Small intestine (tissue), 7 donors: ENCODE measurements around the gene SPOP. TPM values are rescaled to one million over a fixed set of nuclear protein-coding genes. Genes with fewer than 3 reads are reported as not detected.
A peak's percentile ranks its signal among the peaks of the same experiment; 100 is the strongest.

Experiments
- DNase-seq, 2 donors: peaks; one replicate each; pipeline versions ENCODE4 v3.0.0 to v3.0.0-alpha.2; 2013
- FAIRE-seq: peaks from 2 replicates; lab custom pipeline; 2012; peaks lifted over from hg19 to GRCh38; lab: Jason Lieb, UNC
- H3K27ac ChIP-seq, 3 donors: one replicate each; pipeline ENCODE4 v1.5.1; 2013; ENCODE audit warnings: low read length in 2 of 3, mild to moderate bottlenecking in 2 of 3, control low read depth in 1 of 3, inconsistent platforms in 1 of 3, low read depth in 1 of 3, moderate library complexity in 1 of 3
- H3K27me3 ChIP-seq, 3 donors: one replicate each; pipeline ENCODE4 v1.6.1; 2013; ENCODE audit warnings: low read length in 3 of 3, inconsistent platforms in 1 of 3; ENCODE audit not compliant: control insufficient read depth in 3 of 3, insufficient read depth in 3 of 3
- H3K36me3 ChIP-seq, 3 donors: one replicate each; pipeline ENCODE4 v1.6.1; 2013; ENCODE audit warnings: low read length in 3 of 3, inconsistent platforms in 1 of 3, low read depth in 1 of 3, mild to moderate bottlenecking in 1 of 3, moderate library complexity in 1 of 3; ENCODE audit not compliant: control insufficient read depth in 3 of 3, insufficient read depth in 2 of 3
- H3K4me1 ChIP-seq, 3 donors: one replicate each; pipeline ENCODE4 v1.6.1; 2013; ENCODE audit warnings: low read length in 2 of 3, inconsistent platforms in 1 of 3, low read depth in 1 of 3, mild to moderate bottlenecking in 1 of 3, moderate library complexity in 1 of 3; ENCODE audit not compliant: control insufficient read depth in 3 of 3, insufficient read depth in 2 of 3
- H3K4me3 ChIP-seq, 3 donors: one replicate each; pipeline ENCODE4 v1.5.1; 2013; ENCODE audit warnings: low read length in 3 of 3, control low read depth in 1 of 3, inconsistent platforms in 1 of 3, low read depth in 1 of 3, mild to moderate bottlenecking in 1 of 3, moderate library complexity in 1 of 3
- H3K9me3 ChIP-seq, 2 donors: one replicate each; pipeline ENCODE4 v1.6.1; 2013; ENCODE audit warnings: low read depth in 1 of 2, low read length in 1 of 2; ENCODE audit not compliant: control insufficient read depth in 2 of 2, insufficient read depth in 1 of 2
- WGBS, 3 donors: extraction: QIAGEN DNeasy Blood & Tissue Kit; methylation state at CpG; one replicate each; pipeline ENCODE4 v1.1.7; 2013; 5-methylcytosine and 5-hydroxymethylcytosine counted together
- polyA plus RNA-seq, 4 donors: library from polyadenylated mRNA; stranded (reverse) in 3 of 4; unstranded in 1 of 4; fragments of 200-250 nt in 3 of 4; fragments of 120-200 nt in 1 of 4; gene quantifications; one replicate each; pipeline versions ENCODE4 v1.2.1 to v1.2.3, GENCODE V29; 2013
- donor health status: healthy with polysubstance abuse.
- donor health status: control.
- donor health status: control.
- donor health status: Bipolar disorder and iron deficiency.
- donor health status: healthy.

SPOP gene
- polyA plus RNA-seq, 4 donors: 35.7 to 51.2 (median 39.0) TPM

GRCh38 chr17:49567871-49568694, 109.8 kb downstream of the SPOP start:
- Histone ChIP-seq H3K4me3 (peak overlapping the region in 2 of 3 donors; percentile 26 to 30), H3K27me3 (peaks cover 0 to 44% (median 2%) of the 10 kb centered on the region in 3 donors), H3K4me1 (peaks cover 0 to 16% (median 0%) of the 10 kb centered on the region in 3 donors), H3K9me3 (no peaks in the 10 kb centered on the region), H3K36me3 (no peaks in the 10 kb centered on the region), H3K27ac (no peak overlapping the region)
- no peak for FAIRE-seq
- 6 to 13% (median 9%) methylated on average over 42 of the region's 42 CpGs for WGBS, 3 donors
- peak; percentile 79 to 88 for DNase-seq

GRCh38 chr17:49567104-49567521, 110.8 kb downstream of the SPOP start:
- DNase-seq (no peak), FAIRE-seq (no peak)
- Histone ChIP-seq H3K36me3 (no peaks in the 10 kb centered on the region), H3K4me1 (peaks cover 0 to 16% (median 0%) of the 10 kb centered on the region in 3 donors), H3K27ac (no peak overlapping the region), H3K27me3 (peaks cover 0 to 34% (median 2%) of the 10 kb centered on the region in 3 donors), H3K4me3 (peak overlapping the region in 1 of 3 donors; percentile 7), H3K9me3 (no peaks in the 10 kb centered on the region)
- 73 to 77% (median 76%) methylated on average over 9 of the region's 9 CpGs for WGBS, 3 donors

GRCh38 chr17:49566668-49567071, 111.2 kb downstream of the SPOP start:
- Histone ChIP-seq H3K27me3 (peaks cover 0 to 32% (median 2%) of the 10 kb centered on the region in 3 donors), H3K36me3 (no peaks in the 10 kb centered on the region), H3K27ac (no peak overlapping the region), H3K4me1 (peaks cover 0 to 16% (median 0%) of the 10 kb centered on the region in 3 donors), H3K9me3 (no peaks in the 10 kb centered on the region), H3K4me3 (no peak overlapping the region)
- FAIRE-seq: no peak
- DNase-seq: peak; percentile 33 to 36
- WGBS, 3 donors: 51 to 71% (median 58%) methylated on average over 5 of the region's 5 CpGs

GRCh38 chr17:49565948-49566491, 111.9 kb downstream of the SPOP start:
- FAIRE-seq (no peak), DNase-seq (peak; percentile 70 to 75)
- H3K9me3 ChIP-seq: no peaks in the 10 kb centered on the region
- no peak overlapping the region for H3K27ac ChIP-seq
- H3K27me3 ChIP-seq: peaks cover 0 to 25% (median 2%) of the 10 kb centered on the region in 3 donors
- H3K4me1 ChIP-seq: peaks cover 0 to 16% (median 0%) of the 10 kb centered on the region in 3 donors
- 5 to 17% (median 11%) methylated on average over 14 of the region's 14 CpGs for WGBS, 3 donors
- H3K4me3 ChIP-seq: no peak overlapping the region
- H3K36me3 ChIP-seq: no peaks in the 10 kb centered on the region

GRCh38 chr17:49564638-49565037, 113.3 kb downstream of the SPOP start:
- DNase-seq (no peak), FAIRE-seq (no peak)
- 72 to 85% (median 74%) methylated on average over 4 of the region's 4 CpGs for WGBS, 3 donors
- Histone ChIP-seq H3K4me3 (no peak overlapping the region), H3K27me3 (peaks cover 0 to 15% (median 2%) of the 10 kb centered on the region in 3 donors), H3K36me3 (no peaks in the 10 kb centered on the region), H3K9me3 (no peaks in the 10 kb centered on the region), H3K27ac (no peak overlapping the region), H3K4me1 (peaks cover 0 to 13% (median 0%) of the 10 kb centered on the region in 3 donors)

- no peak for FAIRE-seq
- peak; percentile 51 to 54 for DNase-seq
- WGBS, 3 donors: 10 to 19% (median 17%) methylated on average over 9 of the region's 9 CpGs
Measured at GRCh38 chr17:49557312-49558024, 120.4 kb downstream of the SPOP start.

GRCh38 chr17:49556223-49556943, 121.5 kb downstream of the SPOP start:
- Histone ChIP-seq H3K9me3 (no peaks in the 10 kb centered on the region), H3K27ac (no peak overlapping the region), H3K36me3 (no peaks in the 10 kb centered on the region), H3K4me1 (peaks cover 0 to 5% (median 0%) of the 10 kb centered on the region in 3 donors), H3K27me3 (peaks cover 0 to 5% (median 0%) of the 10 kb centered on the region in 3 donors), H3K4me3 (no peak overlapping the region)
- DNase-seq (peak; percentile 47 to 84), FAIRE-seq (no peak)
- WGBS, 3 donors: 16 to 19% (median 17%) methylated on average over 25 to 30 of the region's 30 CpGs

More at GRCh38 chr17:49557312-49558024, 120.4 kb downstream of the SPOP start:
- H3K27ac ChIP-seq: no peak overlapping the region
- H3K4me1 ChIP-seq: peaks cover 0 to 5% (median 0%) of the 10 kb centered on the region in 3 donors
- peaks cover 0 to 5% (median 0%) of the 10 kb centered on the region in 3 donors for H3K27me3 ChIP-seq
- no peak overlapping the region for H3K4me3 ChIP-seq
- no peaks in the 10 kb centered on the region for H3K9me3 ChIP-seq
- no peaks in the 10 kb centered on the region for H3K36me3 ChIP-seq
